Bladder microvascular endothelial cell (primary cell): ENCODE results near the gene SETD6. TPM values are rescaled to one million over a fixed set of nuclear protein-coding genes. Genes with fewer than 3 reads are reported as not detected.

Source experiments
- total RNA-seq: library from RNA; depleted of rRNA; stranded (reverse); fragments of >200 nt; gene quantifications from 2 replicates; pipeline ENCODE4 v1.2.3, GENCODE V29; 2014

SETD6 gene, protein sequence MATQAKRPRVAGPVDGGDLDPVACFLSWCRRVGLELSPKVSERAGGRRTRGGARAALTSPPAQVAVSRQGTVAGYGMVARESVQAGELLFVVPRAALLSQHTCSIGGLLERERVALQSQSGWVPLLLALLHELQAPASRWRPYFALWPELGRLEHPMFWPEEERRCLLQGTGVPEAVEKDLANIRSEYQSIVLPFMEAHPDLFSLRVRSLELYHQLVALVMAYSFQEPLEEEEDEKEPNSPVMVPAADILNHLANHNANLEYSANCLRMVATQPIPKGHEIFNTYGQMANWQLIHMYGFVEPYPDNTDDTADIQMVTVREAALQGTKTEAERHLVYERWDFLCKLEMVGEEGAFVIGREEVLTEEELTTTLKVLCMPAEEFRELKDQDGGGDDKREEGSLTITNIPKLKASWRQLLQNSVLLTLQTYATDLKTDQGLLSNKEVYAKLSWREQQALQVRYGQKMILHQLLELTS
- total RNA-seq: 5.8 and 21.7 TPM in 2 replicates

DNA sequence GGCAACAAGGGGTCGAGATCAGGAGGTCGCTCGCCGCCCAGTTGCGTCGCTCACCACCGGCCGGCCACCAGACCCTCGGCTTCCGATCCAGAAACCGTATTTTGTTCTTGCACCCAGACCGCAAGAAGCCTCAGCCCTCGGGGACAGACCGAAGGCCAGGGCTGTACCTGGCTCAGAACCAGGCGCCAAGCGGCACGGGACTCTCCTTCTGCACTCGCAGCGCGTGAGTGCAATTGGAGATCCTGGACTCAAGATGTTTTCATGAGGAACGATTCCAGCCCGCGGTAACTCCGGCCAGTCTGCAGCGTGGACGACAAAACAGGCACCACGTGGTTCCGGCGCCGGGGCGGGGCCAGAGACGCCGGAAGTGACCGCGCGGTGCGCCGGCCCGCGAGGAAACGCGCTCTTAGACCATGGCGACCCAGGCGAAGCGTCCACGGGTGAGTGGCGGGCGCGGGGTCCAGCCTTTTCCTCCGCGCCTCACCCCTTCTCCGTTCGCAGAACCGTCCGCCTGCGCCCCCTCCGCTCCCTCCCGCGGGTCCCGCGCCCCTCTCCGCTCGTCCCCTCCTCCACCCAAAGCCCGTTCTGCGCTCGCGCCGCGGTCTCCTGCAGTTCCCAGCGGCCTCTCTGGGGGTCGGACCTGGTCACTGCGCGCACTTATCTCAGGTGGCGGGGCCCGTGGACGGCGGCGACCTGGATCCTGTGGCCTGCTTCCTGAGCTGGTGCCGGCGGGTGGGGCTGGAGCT is at the start of gene SETD6:
Gene SETD6 (plus strand): TSS at position 393 of the 746 bp plus-strand sequence. CDS start 21 bp downstream, at position 414.

GRCh38 chr16:58499615-58500351 is 15.5 kb upstream of the SETD6 start, which contains the start of gene NDRG4:
Gene NDRG4 (plus strand): TSS chr16:58500143. CDS start chr16:58500249, 106 bp downstream.

Other genes starting within 250 kb of the SETD6 start
- not detected in 2 replicates for gene PRSS54, start 220.5 kb upstream of the SETD6 start, total RNA-seq
- 6.5 and 10.8 TPM in 2 replicates for gene GINS3, start 123.0 kb upstream of the SETD6 start, total RNA-seq
- 14.1 and 238 TPM in 2 replicates for gene NDRG4, start 15.4 kb upstream of the SETD6 start, total RNA-seq
- 90.2 and 203 TPM in 2 replicates for gene CNOT1, start 114.3 kb downstream of the SETD6 start, total RNA-seq
- 17.3 and 47.7 TPM in 2 replicates for gene SLC38A7, start 169.3 kb downstream of the SETD6 start, total RNA-seq
- gene GOT2, start 218.8 kb downstream of the SETD6 start, total RNA-seq: 31.1 and 63.7 TPM in 2 replicates